Mesothelial cell of epicardium (in vitro differentiated cells): Measurements from ENCODE around the gene DENND5B. TPM values are rescaled to one million over a fixed set of nuclear protein-coding genes. Genes with fewer than 3 reads are reported as not detected.

Source experiments
- DNase-seq, 2 experiments: peaks; one replicate each; pipeline ENCODE4 v3.0.0; 2021; ENCODE audit warnings: low spot score in 2 of 2; ENCODE audit not compliant: unreplicated experiment in 2 of 2
- H3K27ac Mint-ChIP-seq: 2 replicates; pipeline ENCODE4 v1.8.0; 2021; ENCODE audit warnings: mixed read lengths
- H3K27me3 Mint-ChIP-seq: 2 replicates; pipeline ENCODE4 v1.8.0; 2021; ENCODE audit warnings: low read depth, mixed read lengths
- H3K36me3 Mint-ChIP-seq: 2 replicates; pipeline ENCODE4 v1.8.0; 2021; ENCODE audit warnings: mixed read lengths
- H3K4me1 Mint-ChIP-seq: 2 replicates; pipeline ENCODE4 v1.8.0; 2021; ENCODE audit warnings: mixed read lengths
- H3K4me3 Mint-ChIP-seq: 2 replicates; pipeline ENCODE4 v1.8.0; 2021; ENCODE audit warnings: mild to moderate bottlenecking, moderate library complexity, mixed read lengths
- H3K9me3 Mint-ChIP-seq: 2 replicates; pipeline ENCODE4 v1.8.0; 2021; ENCODE audit warnings: mixed read lengths
- CTCF ChIP-seq: fragments of 200-600 bp; sonication (generic); IDR thresholded peaks from one replicate; pipeline ENCODE4 v1.5.0; 2021; ENCODE audit warnings: antibody characterized with exemption; ENCODE audit not compliant: unreplicated experiment
- total RNA-seq: library from RNA; stranded (reverse); gene quantifications from 3 replicates; pipeline ENCODE4 v1.2.1, GENCODE V29; 2021

Gene DENND5B
- total RNA-seq, 1 donor from 2014 or later = 27.1 TPM

- peak overlapping the region; percentile 79 for H3K27ac Mint-ChIP-seq
- TF ChIP-seq CTCF = no peak
Observed at GRCh38 chr12:31491241-31491794, 99.6 kb downstream of the DENND5B start.

GRCh38 chr12:31488737-31489338 lies 102.1 kb downstream of the DENND5B start:
- peaks cover 59% of the 10 kb centered on the region for H3K4me1 Mint-ChIP-seq
- no peak overlapping the region for H3K4me3 Mint-ChIP-seq
- no peak for TF ChIP-seq CTCF
- no peak for DNase-seq
- H3K9me3 Mint-ChIP-seq = no peaks in the 10 kb centered on the region
- peak overlapping the region; percentile 29 for H3K27ac Mint-ChIP-seq
- H3K36me3 Mint-ChIP-seq = peaks cover 7% of the 10 kb centered on the region
- no peaks in the 10 kb centered on the region for H3K27me3 Mint-ChIP-seq

More at GRCh38 chr12:31491241-31491794, 99.6 kb downstream of the DENND5B start:
- H3K9me3 Mint-ChIP-seq = no peaks in the 10 kb centered on the region
- DNase-seq = no peak
- H3K4me1 Mint-ChIP-seq = peaks cover 64% of the 10 kb centered on the region
- H3K27me3 Mint-ChIP-seq = no peaks in the 10 kb centered on the region
- peaks cover 8% of the 10 kb centered on the region for H3K36me3 Mint-ChIP-seq
- no peak overlapping the region for H3K4me3 Mint-ChIP-seq

GRCh38 chr12:31485571-31485970 lies 105.4 kb downstream of the DENND5B start:
- Mint-ChIP-seq H3K27ac (no peak overlapping the region), H3K27me3 (no peaks in the 10 kb centered on the region), H3K4me3 (no peak overlapping the region), H3K4me1 (peaks cover 35% of the 10 kb centered on the region), H3K9me3 (no peaks in the 10 kb centered on the region), H3K36me3 (peaks cover 15% of the 10 kb centered on the region)
- DNase-seq = no peak
- no peak for TF ChIP-seq CTCF

GRCh38 chr12:31482816-31483215 lies 108.1 kb downstream of the DENND5B start:
- no peak overlapping the region for H3K27ac Mint-ChIP-seq
- peaks cover 16% of the 10 kb centered on the region for H3K36me3 Mint-ChIP-seq
- H3K27me3 Mint-ChIP-seq = no peaks in the 10 kb centered on the region
- no peak for TF ChIP-seq CTCF
- H3K4me3 Mint-ChIP-seq = no peak overlapping the region
- DNase-seq = no peak
- no peaks in the 10 kb centered on the region for H3K9me3 Mint-ChIP-seq
- peaks cover 12% of the 10 kb centered on the region for H3K4me1 Mint-ChIP-seq

- no peaks in the 10 kb centered on the region for H3K27me3 Mint-ChIP-seq
- no peak overlapping the region for H3K27ac Mint-ChIP-seq
- H3K9me3 Mint-ChIP-seq = no peaks in the 10 kb centered on the region
Observed at GRCh38 chr12:31481415-31481814, 109.5 kb downstream of the DENND5B start.

More at GRCh38 chr12:31481415-31481814, 109.5 kb downstream of the DENND5B start:
- Mint-ChIP-seq H3K4me1 (peaks cover 11% of the 10 kb centered on the region), H3K36me3 (peaks cover 17% of the 10 kb centered on the region), H3K4me3 (no peak overlapping the region)
- no peak for TF ChIP-seq CTCF
- DNase-seq = no peak
